SW 1271 (cell line): ENCODE data around the gene PDE1A.

Experiments
- DNase-seq, 2 experiments: peaks; one replicate each; lab custom pipeline; 2025; lab: John Stamatoyannopoulos, UW

PDE1A gene

DNA sequence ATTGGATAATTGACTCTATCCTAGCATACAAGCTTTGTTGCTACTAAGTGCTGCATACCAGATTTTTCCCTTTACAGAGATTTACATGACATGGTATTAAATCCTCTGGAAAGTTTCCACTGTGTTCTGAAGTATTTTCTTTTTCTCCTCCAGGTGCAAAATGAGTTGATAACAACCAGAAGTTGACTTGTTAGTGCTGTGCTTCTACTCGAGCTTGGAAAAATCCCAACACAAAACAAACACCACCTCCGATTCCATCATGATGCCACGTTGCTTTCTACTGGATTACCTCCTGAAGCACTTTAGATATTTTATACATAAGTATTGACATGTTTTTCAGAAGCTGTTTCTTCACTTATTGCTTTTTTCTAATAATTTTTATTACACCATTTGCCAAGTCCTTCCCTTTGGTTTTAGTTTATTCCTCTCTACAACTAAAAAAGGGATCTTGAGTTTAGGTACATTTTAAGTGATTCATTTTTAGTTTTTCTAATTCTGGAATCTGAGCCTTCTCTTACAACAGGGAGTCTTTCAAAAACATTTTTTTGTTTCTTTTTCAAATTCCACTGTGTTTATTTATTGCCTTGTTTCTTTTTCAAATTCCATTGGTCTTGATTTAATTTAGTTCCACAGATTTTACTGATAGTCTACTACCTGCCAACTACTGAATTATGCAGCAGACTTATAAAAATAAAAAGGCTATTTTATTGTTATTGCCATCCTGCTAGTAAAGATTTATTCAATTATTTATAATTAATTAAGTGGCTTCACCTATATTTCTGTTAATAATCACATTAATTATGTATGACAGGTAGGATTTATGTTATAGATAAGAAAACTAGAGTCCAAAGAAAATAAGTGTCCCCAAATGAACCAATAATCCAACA is 297.8 kb downstream of the PDE1A start:
- DNase-seq = no peak

DNA sequence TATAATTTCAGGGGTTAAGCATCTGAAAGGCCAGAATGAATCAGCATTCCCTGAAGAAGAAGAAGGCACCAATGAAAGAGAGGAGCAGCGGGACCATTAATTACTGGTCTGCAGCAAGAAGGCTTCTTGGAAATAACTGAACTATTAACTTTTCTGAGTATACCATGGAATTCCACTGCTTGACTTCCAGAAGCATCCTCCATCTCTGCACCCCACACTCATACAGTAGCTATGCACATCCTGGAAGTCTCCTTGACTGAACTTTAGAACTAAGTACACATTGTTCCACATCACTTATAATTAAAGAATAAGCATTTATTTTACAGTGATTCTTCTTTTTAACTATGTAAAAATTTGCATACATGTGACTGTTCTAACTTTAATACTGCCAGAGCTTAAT is 309.6 kb downstream of the PDE1A start:
- no peak for DNase-seq

DNA sequence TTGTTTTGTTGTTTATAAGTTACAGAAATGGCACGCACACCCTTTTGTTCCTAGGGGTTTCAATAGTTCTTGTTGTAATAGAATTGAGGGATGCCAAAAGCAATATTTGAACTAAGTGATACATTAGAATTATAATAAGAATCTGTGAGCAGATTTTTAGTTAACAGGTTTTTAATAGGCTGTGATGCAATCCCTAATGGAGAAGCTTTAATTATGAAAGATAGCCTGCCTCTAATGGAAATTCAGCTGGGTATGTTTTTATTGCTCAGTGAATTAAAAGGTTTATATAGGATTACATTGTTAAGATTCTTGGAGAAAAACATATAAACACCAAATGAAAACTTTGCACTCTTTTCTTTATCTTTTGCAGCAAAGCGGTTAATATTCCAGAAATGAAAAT is 310.1 kb downstream of the PDE1A start:
- DNase-seq = no peak

- no peak for DNase-seq
These were observed 311.6 kb downstream of the PDE1A start for GRCh38 chr2:182115258-182115657.

GRCh38 chr2:182113334-182113733 is 313.5 kb downstream of the PDE1A start:
- no peak for DNase-seq

- no peak for DNase-seq
These were observed 316.5 kb downstream of the PDE1A start for GRCh38 chr2:182110347-182110746.

DNA sequence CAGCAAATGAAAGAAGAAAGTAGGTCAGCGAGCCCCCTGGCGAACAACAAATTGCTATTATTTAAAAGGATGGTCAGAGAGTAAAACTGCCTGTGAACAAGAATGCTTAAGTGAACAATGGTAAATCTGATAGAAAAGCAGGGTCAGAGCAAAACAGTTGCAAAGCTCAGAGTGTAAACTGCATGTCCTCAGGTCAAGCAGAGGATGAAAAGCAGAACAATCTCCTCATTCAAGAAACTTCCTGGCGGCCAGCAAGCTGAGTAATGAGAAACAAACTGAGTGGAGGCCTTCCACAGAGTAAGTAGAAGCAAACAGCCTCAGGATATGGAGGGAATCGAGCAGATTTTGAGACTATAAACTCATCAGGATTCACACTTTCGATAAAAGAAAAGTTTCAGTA is 323.3 kb downstream of the PDE1A start:
- no peak for DNase-seq

GRCh38 chr2:182101263-182101662 is 325.6 kb downstream of the PDE1A start:
- peak in 1 of 2 experiments; percentile 12 for DNase-seq

DNA sequence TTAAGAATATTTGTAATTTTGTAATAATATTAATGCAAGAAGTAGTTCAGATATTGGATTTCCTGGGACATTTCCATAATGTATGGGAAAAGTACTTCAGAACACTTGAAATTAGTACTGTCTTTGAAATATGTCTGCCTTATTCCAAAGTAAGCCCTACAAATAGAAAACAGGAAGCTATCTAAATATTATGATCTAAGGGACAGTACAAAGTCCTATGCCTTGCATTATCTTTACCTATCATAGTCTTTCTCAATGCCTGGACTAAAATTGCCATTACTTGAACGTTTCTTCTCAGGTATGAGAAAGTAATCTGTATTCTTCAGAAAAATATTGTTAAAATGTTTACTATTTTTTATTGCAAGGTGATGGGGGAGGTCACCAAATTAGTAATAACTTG is 328.2 kb downstream of the PDE1A start:
- DNase-seq = no peak

GRCh38 chr2:182097571-182098164 is 329.2 kb downstream of the PDE1A start:
- no peak for DNase-seq

- DNase-seq = no peak
These were observed 336.4 kb downstream of the PDE1A start for GRCh38 chr2:182090486-182090885.
